NCI-H2081 treated with DMSO at 0.1 percent for 48 hours (cell line): ENCODE measurements around the gene SELP.

Experiments used
- DNase-seq: peaks from one replicate; lab custom pipeline; 2025; lab: John Stamatoyannopoulos, UW

SELP gene

GRCh38 chr1:169620565-169620964, 9.4 kb downstream of the SELP start:
- DNase-seq: no peak

DNA sequence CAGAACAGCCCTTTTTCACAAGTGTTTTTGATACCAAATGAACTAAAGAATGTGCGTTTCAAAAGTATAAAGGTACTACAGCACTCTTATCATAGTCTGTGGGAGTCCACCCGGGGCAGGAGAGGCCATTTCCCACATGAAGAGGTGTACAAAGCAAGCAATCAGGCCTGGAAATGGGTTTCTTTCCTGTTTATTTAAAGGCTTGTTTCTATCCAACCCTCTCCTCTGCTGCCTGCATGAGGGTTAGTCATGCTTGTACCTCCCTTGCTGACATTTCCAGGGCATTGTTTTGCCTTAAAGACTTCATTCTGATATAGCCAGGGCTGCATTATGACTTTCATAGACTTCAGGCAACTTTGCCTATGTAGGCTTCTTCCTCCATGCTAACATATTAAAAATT, 11.6 kb downstream of the SELP start:
- no peak for DNase-seq

- no peak for DNase-seq
These were observed 14.1 kb downstream of the SELP start for GRCh38 chr1:169615803-169616202.

DNA sequence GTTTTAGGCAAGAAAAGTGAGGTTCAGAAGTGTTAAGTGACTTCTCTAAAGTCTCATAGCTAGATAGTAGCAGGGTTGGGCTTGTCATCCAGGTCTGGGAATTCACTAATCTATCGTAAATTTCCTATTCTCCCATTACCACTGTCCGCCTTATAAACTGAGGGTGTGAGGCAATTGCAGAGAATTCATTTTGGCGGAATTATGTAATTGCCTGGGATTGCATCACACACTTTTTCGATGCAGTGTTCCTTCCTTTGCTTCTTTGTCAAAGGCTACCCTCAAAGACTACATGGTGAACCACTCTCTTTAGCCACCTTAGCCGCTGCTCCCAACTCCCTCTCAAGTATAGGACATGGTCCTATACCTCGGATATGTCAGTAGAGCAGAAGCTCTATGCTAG, 19.1 kb downstream of the SELP start:
- DNase-seq: no peak

DNA sequence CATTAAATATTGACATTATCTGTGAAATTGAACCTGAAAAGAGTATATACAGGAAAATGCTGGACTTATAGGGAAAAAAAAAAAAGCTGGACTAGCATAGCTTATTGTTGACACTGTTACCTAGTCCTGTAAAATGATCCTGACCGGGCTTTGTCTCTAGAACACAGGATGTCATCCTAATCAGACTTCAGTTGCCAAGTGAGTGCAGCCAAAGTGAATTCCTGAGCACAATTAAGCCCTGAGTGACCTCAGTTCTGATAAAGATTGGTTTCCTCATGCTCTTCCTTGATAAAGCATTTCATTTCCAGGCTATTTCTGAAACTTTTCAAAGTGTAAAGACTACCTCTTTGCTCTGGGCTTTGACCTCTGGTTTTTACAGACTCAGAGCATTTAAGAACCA, 19.8 kb downstream of the SELP start:
- DNase-seq: no peak

GRCh38 chr1:169608226-169608625, 21.7 kb downstream of the SELP start:
- DNase-seq: no peak

- no peak for DNase-seq
These were observed 25.0 kb downstream of the SELP start for GRCh38 chr1:169604781-169605560.

DNA sequence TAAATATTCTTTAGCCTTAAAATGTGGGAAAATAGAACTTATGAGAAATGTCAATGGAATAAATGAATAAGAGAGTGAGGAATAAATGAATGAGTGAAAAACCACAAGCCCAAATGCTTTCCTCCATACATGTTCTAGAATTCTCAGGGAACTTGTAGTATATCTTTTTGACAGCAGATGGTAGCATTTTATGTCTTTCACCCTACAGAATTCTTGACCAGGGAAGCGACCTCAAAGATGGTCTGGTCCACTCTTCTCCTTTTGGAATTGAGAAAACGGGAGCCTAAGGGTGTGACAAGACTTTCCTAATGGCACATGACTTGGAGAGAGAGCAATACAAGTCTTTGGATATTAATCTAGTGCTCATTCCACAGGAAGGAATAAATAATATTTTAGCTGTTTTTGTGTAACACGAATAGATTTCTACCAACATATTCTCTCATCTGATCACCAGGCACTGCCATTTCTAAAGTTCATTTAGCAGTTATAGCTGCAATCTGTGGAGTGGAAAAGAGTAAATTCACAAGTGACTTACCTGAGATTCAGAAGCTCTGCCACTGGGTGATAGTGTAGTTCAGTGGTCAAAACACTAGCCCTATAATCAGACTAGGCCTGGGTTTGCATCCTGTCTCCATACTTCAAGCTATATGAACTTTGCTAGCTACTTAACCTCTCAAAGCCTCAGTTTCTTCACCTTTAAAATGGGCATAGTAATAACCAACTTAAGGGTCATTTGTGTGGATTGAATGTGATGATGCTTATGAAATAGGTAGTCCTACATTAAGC, 28.6 kb downstream of the SELP start:
- no peak for DNase-seq

- DNase-seq: no peak
These were observed 33.9 kb downstream of the SELP start for GRCh38 chr1:169595764-169596711.

GRCh38 chr1:169594391-169594790, 35.5 kb downstream of the SELP start:
- DNase-seq: no peak

- no peak for DNase-seq
These were observed 39.0 kb downstream of the SELP start for GRCh38 chr1:169590932-169591331.

GRCh38 chr1:169588785-169589485, 41.0 kb downstream of the SELP start:
- no peak for DNase-seq

DNA sequence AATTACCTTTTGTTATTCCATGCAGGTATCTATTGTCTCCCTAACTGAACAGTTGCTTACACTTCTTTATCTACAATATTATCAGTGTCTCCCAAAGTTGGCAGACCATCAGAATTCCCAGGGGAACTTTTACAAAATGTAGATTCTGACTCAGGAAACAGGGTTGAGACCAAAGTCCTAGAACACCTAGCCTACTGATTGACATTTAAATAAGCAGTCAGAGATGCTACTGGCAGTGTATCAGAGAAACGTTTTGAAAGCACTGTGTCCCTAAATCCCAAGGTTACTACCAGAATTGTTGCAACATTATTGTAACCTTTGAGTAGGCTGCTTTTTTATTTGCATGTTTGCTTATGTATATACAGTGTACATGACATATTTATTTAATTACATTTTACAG, 41.8 kb downstream of the SELP start:
- no peak for DNase-seq

GRCh38 chr1:169586395-169587255, 43.3 kb downstream of the SELP start, which contains the start of gene F5:
Gene F5, minus strand, starts transcription at chr1:169586481. Its CDS starts 95 bp downstream, at chr1:169586386.
- DNase-seq: peak; percentile 54

DNA sequence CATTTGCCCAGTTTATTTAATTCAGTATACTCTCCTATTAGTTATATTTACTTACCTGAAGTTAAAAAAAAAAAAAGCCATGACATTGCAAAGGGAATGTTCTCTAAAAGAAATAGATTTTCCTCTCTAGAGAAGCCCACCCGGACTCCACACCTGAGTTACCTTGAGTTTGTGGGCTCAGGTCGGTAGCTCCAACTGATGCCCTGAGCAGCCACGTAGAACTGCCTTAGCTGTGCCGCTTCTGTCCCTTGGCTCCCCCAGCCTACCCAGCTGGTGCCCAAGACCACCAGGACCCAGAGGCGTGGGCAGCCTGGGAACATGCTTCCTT, 43.9 kb downstream of the SELP start:
- no peak for DNase-seq

DNA sequence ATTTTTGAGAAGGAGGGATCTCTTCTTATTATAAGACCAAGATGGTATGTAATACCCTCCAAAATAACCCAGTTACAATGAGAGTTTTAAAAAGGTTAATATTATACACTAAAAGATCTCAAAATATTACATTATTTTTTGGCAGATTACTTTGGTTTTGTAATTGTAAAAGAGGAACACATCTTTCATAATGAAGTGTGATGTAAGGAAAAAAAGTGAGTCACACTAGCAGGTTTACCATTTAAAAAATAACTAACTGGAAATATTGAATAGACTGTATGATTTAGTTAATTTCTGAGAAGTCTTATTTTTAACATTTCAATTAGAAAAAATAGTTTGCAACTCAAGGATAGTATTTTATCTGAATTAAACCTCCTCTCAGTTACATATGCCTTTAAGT, 44.7 kb downstream of the SELP start:
- DNase-seq: no peak

- DNase-seq: no peak
These were observed 45.3 kb downstream of the SELP start for GRCh38 chr1:169584483-169585144.

DNA sequence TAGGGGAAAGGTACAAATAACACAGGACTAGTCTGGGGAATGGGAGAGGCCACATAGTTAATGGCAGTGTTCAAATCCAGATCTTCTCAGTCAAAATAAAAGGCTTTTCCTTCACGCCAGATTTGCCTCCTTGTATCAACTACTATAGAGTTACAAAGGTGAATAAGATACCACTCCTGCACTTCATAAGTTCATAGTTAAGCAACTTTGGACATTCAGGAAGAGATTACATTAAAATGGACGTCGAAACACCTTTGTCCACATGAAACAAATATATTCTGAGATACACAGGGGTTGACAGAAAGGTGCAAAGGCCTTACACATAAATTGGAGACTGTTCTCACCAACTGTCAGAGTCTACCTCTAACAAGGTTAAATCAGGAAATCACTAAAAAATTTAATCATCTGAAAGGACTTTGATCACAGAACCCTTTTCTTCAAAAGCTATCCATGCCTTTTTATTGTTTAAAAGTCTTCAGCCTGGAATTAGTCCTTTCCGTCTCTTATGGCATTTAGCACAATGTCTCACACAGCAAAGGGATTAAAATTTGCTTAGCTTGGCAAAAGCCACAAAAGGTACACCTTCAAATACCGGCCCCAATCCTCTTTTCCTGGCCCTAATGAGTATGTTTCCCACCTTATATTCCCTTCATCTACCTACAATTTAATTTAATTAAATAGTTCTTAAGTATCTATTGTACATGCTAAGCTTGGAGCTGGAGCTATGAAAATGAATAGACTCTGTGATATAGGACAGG, 51.8 kb downstream of the SELP start:
- no peak for DNase-seq

GRCh38 chr1:169576935-169577331, 53.0 kb downstream of the SELP start:
- no peak for DNase-seq
